ENCODE measurements around the gene MS4A14. TPM values are rescaled to one million over a fixed set of nuclear protein-coding genes. Genes with fewer than 3 reads are reported as not detected.
"Not testable (repeated sequence)": the region's sequence is repeated elsewhere in the genome, so short reads cannot be mapped to it uniquely, and the experiment has no call there.

MS4A14 gene, protein sequence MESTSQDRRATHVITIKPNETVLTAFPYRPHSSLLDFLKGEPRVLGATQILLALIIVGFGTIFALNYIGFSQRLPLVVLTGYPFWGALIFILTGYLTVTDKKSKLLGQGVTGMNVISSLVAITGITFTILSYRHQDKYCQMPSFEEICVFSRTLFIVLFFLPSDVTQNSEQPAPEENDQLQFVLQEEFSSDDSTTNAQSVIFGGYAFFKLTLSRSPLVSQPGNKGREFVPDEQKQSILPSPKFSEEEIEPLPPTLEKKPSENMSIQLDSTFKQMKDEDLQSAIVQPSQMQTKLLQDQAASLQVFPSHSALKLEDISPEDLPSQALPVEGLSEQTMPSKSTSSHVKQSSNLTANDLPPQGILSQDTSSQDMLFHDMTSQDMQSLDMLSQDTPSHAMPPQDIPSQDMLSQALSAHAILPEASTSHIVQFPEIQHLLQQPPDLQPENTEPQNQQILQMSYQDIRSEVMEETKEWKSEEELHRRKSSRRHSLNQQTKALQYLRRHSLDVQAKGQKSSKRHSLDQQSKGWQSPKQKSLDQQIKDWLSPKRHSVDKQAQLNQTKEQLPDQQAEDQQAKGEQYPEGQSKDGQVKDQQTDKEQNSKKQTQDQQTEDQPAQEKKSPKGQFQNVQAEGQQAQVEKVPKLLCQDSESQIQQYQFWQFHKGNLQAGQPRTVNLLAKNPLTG
- not detected in 2 replicates for total RNA-seq (2014; rRNA removed; shearing (Covaris generic))

GRCh38 chr11:60396382-60396781 is at the start of gene MS4A14:
Gene MS4A14 (plus strand): TSS chr11:60396459. CDS start chr11:60396579, 120 bp downstream.
- no peak for DNase-seq (ENCODE audit: low read depth)

DNA sequence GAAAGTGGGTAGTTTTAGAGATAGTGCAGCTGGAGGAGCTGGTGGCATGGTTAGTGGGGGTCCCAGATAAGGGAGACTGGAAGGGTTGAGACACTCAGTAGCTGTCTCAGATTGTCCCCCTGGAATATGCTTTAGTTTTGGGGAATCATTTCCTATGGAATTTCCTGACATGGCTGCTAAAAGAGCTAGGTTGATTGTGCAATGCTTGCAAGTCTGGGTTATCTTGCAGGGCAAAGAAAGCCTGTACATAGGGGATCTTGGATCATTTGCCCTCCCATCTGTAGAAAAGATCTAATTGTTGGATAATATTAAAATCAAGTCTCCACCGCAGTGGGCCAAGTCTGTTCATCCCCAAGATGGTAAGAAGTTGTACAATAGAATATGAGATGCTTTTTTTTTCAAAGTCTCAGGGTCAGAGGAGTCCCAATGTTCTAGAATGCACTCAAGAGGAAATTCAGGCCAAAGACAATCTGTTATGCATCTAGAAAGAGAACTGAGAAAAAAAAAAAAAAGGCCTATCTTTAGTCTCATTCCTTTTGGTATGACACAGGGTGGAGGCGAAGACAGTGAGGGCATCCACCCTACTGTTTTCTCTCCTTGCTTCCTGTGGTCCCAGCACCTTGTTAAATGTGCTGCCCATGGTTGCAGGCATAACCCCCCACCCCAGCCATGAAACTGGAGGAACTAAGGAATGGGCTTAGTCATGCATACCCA is 49.0 kb upstream of the MS4A14 start:
- DNase-seq (ENCODE audit: low read depth), result no peak

GRCh38 chr11:60348116-60348515 is 48.1 kb upstream of the MS4A14 start:
- DNase-seq (ENCODE audit: low read depth), result no peak

DNA sequence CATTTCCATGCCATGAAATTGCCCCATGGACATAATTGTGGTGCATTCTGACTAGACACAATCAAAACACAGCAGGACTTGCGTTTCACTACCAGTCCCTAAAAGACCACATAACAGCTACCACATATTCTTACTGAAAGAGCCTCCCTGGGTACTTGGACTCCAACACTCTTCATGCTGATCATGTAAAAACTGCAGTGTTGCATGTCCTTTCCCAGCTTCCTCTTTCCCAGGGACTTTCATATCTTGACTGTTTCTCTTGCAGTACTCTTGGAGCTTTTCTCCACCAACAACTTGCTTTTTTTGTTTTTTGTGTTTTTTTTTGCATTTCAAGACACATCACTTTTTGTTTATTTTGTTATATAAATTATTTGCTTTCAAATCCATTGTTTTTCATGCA is 46.3 kb upstream of the MS4A14 start:
- no peak for DNase-seq (ENCODE audit: low read depth)

- no peak for DNase-seq (ENCODE audit: low read depth)
Observed at GRCh38 chr11:60357771-60358170, 38.5 kb upstream of the MS4A14 start.

DNA sequence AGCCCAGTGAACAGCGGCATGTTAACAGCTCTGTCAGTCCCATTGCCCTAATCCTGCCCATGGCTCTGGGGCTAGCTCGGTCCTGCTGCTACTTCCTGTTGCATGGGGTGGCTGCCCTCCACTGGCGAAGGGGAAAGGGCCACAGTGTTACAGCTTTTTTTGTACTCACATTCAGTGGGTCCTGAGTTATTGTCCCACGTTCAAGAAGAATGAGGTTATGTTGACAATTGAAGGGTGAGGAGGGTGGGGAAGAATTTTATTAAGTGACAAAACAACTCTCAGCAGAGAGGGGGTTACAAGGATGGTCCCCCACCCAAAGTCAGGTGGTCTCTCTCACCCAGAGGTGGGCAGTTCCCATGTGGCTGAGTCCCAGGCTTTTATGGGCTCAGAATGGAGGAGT is 35.6 kb upstream of the MS4A14 start:
- no peak for DNase-seq (ENCODE audit: low read depth)

GRCh38 chr11:60362241-60362640 is 34.0 kb upstream of the MS4A14 start:
- no peak for DNase-seq (ENCODE audit: low read depth)

- DNase-seq (ENCODE audit: low read depth), result peak; percentile 62
Observed at GRCh38 chr11:60363542-60364470, 32.5 kb upstream of the MS4A14 start.

- not testable (repeated sequence) for DNase-seq (ENCODE audit: low read depth)
Observed at GRCh38 chr11:60366262-60366904, 29.9 kb upstream of the MS4A14 start.

- DNase-seq (ENCODE audit: low read depth), result no peak
Observed at GRCh38 chr11:60367009-60367408, 29.2 kb upstream of the MS4A14 start.

- no peak for DNase-seq (ENCODE audit: low read depth)
Observed at GRCh38 chr11:60367896-60368295, 28.4 kb upstream of the MS4A14 start.

DNA sequence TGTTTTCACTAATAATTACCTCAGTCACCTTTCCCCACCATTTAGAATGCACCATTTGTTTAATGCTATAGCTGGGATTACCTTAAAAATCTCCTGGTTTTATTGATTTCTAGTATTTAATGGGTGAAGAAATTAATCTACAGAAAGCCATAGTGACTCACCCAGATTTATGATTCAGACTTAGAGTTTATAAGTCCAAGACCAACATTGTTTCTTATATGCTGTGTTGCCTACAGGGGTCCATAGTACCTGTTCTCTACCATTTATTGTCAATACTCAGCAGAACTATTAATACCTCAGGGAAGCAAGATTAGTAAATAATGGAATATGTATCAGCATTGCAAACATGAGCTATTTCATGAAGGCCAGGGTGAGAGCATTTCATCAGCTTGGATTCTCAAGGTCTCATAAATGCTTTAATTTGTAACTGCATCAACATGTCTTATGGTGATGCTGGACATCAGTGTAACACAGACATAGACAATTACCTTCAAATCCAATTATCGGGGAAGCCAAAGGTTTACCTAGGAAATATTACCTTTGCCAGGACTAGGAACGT is 25.9 kb upstream of the MS4A14 start:
- DNase-seq (ENCODE audit: low read depth), result no peak

DNA sequence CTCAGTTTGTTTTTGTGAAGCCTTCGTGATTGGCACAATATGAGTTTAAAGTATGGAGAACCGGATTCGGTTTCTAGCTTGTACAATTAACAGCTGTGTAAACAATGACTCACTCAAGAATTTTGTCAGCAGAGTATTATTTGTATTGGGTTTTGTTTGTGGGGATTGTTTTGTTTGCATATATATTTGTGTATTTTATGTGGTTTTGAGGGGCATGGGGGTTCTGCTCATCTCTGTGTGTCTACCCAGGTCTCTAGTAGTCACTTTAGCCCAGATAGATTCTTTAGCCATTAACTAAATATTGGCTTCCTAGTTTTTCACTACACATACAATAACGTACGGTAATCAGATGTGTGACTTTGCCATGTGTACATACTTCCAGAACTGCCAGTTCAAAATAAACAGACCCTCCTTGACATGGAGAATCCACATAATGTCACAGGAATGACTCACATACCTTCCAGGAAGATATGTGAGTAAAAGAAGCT is 25.4 kb upstream of the MS4A14 start:
- DNase-seq (ENCODE audit: low read depth), result peak; percentile 38

- DNase-seq (ENCODE audit: low read depth), result no peak
Observed at GRCh38 chr11:60371386-60371785, 24.9 kb upstream of the MS4A14 start.

DNA sequence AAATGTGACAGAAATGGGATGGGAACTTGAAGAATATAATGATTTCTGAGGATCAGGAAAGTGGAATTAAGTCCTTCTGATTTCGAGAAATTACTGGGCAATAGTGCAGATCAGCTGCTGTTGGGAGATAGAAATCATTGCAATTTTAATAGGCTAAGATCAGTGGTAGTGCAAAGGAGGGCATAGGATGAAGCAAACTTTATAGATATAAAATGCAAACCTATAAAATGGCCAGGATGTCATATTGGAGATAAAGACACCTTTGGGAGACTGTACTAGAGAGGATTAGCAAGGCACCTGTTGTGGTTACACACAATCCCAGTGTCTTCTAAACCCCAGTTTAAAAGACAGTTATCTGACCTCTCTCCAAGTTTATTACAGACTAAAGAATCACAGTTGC is 24.4 kb upstream of the MS4A14 start:
- no peak for DNase-seq (ENCODE audit: low read depth)

- DNase-seq (ENCODE audit: low read depth), result no peak
Observed at GRCh38 chr11:60372767-60373166, 23.5 kb upstream of the MS4A14 start.

GRCh38 chr11:60375316-60375715 is 20.9 kb upstream of the MS4A14 start:
- peak; percentile 14 for DNase-seq (ENCODE audit: low read depth)

DNA sequence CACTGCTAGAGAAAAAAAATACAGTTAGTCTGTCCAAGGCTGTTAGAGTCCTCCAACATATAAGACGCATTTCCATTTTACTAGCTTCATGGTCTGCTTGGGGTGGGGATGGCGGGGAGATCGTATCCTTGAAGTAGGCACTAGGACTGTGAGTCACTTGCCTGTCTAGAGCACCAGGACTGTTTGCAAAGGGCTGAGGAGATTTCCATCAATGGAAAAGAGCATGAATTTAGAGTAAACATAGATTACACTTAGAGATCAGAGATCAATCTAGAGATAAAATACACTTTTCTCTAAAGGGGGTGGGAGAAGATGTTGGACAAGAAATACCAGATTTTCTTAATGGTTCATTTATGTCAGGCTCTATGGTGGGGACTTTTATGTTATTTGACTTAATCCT is 19.7 kb upstream of the MS4A14 start:
- DNase-seq (ENCODE audit: low read depth), result peak; percentile 42

DNA sequence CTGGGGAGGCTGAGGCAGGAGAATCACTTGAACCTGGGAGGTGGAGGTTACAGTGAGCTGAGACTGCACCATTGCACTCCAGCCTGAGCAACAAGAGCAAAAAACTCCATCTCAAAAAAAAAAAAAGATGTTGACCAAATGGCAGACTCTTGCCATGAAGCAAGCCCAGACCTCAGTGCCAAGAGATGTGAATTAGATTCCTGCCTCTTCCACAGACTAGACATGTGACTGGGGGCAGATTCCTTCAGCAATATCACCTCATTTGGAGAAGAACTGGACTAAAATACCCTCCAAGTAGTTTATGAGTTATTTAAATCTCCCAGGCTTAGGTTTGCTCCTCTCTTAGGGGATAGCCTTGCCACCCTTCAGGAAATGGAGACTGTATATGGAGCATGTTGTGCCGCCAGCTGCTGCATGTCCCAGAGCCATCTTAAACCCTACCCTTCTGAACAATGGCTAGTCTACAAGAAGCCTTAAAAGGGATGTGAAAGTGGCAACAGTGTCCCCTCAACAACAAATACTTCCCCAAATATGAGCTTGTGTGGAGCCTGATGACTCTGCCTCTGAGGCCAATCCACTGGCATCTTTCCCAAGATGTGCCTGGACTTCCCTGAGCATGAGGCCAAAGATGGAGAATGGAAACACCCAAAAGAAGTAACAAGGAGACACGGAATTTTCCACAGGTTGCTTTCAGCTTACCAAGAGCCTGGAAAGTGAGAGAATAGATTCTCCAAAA is 18.7 kb upstream of the MS4A14 start:
- DNase-seq (ENCODE audit: low read depth), result peak; percentile 25

DNA sequence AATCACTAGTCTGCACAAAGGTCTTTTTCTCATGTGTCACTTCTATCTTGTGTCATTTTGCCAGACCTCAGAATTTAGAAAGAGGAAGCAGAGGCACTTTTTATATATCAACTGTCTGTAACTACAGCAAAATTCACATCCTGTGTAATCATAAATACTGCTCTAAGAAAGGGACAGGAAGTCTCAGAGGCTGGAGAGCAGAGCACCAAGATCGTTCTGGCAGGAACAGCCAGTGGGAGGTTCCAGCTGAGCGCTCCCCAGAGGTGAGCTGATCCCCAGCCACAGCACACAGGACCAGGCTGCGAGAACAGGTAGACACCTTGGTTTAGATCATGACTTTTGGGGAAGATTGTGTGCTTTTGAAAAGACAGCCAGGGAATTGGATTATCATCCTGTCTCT is 17.9 kb upstream of the MS4A14 start, which contains the start of gene MS4A7:
MS4A7 (plus strand) TSS at position 179 of the 400 bp plus-strand sequence. CDS start 4,610 bp downstream, outside the sequence.
- peak; percentile 13 for DNase-seq (ENCODE audit: low read depth)
